ENCODE measurements around the gene MMP12.
"Not testable (repeated sequence)": the region's sequence is repeated elsewhere in the genome, so short reads cannot be mapped to it uniquely, and the experiment has no call there.

Gene MMP12

GRCh38 chr11:102874852-102875251, at the start of gene MMP12:
Gene MMP12, minus strand, starts transcription at chr11:102874982. Its CDS starts 45 bp downstream, at chr11:102874937.
- no peak for DNase-seq

GRCh38 chr11:102921587-102922220, 46.9 kb upstream of the MMP12 start:
- no peak for DNase-seq

DNA sequence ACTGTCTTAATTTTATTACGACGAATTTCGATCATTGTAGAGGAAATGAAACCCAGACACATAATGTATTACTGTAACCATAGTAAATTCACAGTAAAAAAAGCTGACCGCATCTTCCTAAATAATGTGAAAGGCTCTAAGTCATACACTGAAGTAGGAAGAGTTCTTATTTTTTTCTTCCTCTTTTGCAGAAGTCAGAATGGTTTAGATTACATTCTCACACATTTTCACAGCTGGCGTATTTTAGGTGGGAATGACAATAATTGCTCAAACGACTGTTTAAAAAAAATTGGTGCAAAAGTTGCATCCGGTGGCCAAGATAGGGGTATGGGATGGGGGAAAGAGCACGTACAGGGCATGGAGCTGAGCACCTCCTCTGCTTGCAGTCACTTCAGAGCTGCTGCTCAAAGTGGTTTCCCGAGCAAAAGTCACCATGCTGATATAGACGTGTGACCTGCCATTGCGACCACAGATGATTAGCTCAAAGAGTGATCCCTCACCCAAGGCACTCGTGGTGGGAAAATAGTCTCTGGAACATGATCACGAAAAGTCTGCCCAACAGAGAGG, 45.4 kb upstream of the MMP12 start:
- no peak for DNase-seq

DNA sequence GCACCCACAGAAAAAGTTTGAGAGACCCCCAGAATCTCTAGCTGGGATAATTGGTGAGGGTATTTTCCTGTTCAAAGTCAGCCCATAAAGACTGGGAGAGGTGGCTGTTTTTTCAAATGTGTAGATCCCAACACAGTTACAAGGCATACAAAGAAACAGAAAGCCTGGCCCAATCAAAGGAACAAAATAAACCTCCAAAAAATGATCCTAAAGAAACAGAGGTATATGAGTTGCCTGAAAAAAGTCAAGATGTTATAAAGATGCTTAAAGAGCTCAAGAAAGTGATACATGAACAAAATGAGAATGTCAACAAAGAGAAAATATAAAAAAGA, 40.2 kb upstream of the MMP12 start:
- DNase-seq, result no peak

- DNase-seq, result no peak
Measured at GRCh38 chr11:102914238-102915043, 39.7 kb upstream of the MMP12 start.

DNA sequence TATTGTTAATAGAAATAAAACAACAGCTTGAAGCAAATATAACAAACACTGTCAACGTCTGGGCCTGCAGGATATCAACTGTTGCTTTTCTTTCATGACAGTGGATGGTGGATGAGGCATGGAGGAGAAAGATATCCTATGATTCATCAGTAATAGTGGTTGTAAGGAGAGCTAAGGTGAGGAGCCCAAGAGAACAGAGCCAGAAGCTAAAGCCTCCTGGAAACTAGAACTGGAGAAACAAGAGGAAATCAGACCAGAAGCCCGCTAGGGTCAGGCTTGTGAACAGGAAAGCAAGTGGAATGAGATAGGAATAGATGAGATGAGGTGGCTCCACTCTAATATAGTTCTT, 37.7 kb upstream of the MMP12 start:
- DNase-seq, result no peak

DNA sequence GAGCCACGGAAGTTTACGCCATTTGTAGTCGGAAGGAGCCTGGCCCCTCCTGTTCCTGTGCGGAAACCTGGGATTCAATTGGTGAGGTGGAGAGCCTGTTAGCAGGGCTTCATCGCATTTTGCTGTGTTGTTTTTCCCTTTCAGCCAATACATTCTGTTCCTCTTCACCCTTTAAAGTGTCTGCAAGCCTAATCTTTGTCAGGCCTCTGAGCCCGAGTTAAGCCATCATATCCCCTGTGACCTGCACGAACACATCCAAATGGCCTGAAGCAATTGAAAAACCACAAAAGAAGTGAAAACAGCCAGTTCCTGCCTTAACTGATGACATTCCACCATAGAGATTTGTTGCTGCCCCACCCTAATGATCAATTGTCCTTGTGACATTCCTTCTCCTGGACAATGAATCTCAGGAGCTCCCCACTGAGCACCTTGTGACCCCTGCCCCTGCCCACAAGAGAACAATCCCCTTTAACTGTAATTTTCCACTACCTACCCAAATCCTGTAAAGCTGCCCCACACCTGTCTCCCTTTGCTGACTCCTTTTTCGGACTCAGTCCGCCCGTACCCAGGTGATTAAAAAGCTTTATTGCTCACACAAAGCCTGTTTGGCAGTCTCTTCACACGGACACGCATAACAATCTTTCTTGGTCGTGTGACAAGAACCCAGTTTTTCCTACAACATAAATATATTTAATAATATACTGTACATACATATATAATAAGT, 37.1 kb upstream of the MMP12 start:
- DNase-seq, result no peak

GRCh38 chr11:102905848-102906247, 31.1 kb upstream of the MMP12 start:
- DNase-seq, result not testable (repeated sequence)

DNA sequence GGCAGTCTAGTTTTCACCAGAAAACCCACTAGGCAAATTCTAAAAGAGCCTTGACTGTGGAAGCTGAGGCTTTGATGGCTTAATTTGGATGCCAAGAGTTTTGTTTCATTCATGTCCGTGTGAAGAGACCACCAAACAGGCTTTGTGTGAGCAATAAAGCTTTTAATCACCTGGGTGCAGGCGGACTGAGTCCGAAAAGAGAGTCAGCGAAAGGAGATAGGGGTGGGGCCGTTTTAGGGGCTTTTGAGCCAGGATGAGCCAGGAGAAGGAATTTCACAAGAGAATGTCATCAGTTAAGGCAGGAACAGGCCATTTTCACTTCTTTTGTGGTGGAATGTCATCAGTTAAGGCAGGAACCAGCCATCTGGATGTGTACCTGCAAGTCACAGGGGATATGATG, 29.1 kb upstream of the MMP12 start:
- DNase-seq, result not testable (repeated sequence)

DNA sequence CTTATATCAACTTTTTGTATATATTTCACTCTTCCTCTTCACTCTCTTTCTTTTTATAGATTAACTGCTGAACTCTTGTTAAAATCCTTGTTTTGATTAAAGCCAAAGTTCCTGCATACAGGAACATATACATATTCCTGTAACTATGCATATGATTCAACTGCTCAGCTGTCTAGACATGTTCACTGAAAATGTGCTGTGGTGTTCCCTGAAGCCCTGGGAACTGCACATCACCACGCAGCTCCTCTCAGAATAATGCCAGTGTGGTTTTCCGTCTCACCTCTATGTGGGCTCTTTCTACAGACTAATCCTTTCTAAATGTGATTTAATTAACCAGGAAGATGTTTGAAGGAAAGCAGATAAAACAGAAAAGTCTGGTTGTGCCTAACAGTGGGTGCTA, 25.6 kb upstream of the MMP12 start:
- no peak for DNase-seq

- DNase-seq, result no peak
Measured at GRCh38 chr11:102891736-102892135, 17.0 kb upstream of the MMP12 start.

GRCh38 chr11:102886999-102887398, 12.2 kb upstream of the MMP12 start:
- DNase-seq, result no peak

GRCh38 chr11:102883141-102883540, 8.4 kb upstream of the MMP12 start:
- no peak for DNase-seq

- DNase-seq, result no peak
Measured at GRCh38 chr11:102882389-102883024, 7.7 kb upstream of the MMP12 start.

- no peak for DNase-seq
Measured at GRCh38 chr11:102879801-102880200, 5.0 kb upstream of the MMP12 start.

DNA sequence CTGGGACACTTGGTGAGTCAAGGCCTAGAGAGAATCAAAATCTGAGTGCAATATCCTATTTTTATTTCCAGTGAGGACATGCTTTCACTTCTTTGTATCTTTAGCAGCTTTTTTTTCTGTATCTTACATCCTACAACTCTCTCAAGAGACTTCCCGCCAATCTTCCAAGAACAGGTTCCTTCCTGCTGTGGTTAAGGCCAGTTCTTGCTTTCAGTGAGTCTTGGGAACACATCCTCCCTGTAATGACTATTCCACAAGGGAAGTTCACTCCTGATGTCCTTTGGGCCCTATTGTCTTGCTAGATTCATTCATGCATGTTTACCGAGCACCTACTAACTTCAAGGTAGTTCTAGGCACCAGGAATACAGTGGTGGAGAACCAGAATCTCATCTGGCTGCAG, 3.8 kb upstream of the MMP12 start:
- DNase-seq, result no peak

- not testable (repeated sequence) for DNase-seq
Measured at GRCh38 chr11:102869354-102869964, 5.3 kb downstream of the MMP12 start.

GRCh38 chr11:102868339-102868738, 6.4 kb downstream of the MMP12 start:
- no peak for DNase-seq

- no peak for DNase-seq
Measured at GRCh38 chr11:102864724-102865123, 10.1 kb downstream of the MMP12 start.

DNA sequence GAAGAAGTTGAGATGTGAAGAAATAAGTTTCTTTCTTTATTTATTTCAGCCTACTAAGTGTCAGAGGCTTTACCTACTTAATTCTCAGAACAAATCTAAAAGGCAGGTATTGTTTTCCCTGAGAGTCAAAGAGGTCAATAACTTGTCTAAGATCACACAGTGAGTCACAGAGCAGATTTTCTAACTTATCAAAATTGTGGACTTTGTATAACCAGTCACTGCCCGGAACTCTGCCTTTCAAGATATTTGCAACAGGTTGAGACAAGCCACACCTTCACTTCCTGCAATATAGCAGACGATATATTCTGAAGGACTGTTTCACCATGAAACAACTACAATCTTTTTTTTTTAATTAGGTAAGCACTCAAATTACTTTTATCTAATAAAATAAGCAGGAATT, 20.8 kb downstream of the MMP12 start:
- DNase-seq, result no peak

DNA sequence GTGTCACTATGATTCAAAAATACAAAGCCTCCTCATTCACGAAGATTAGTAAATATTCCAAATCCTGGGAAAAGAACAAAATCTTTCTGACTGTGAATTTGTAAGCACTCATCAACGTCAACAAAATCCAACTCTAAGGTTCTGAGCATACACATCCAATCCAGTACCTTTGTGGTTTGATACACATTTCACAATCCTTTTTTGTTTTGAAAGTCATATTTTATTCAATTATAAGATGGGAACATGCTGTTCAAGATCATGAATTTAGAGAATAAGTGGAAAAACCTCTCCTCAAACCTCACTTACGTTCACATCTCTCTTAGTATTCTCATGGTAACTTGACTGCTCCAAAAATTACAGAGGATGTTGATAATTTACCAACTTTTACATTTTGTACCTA, 21.7 kb downstream of the MMP12 start:
- DNase-seq, result no peak

DNA sequence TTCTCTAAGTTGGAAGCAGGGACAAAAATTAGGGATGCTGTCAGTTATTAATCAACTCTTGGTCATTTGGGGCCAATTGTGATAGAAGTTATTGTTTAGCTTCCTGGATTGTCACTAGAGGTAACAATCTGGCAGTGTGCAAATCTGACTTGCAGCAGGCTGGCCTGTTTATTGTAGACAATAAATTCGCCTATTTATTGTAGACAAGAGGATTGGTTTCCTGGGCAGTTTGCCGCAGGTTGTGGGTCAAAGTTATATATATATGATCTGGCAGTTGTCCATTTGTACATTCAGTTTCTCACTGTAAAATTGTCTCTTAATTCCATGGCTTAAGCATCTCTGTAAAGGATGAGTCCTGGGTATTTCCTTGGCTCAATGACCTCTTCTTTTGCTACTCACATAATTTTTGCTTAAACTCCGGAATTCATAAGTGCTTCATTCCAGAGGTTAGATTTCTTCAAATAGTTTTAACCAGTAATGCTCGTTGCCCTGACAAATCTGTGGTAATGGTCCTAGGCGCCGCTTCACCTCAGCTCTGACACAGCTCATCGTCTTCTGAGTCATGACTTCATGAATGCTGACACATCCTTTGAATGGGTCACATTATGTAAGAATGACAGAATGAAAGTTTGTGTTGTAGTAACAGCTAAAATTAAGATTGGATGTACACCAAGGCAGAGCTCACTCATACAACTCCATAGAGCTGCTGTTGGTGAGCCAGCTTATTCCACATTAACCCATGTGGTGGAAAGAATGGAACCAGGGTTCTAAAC, 23.6 kb downstream of the MMP12 start:
- no peak for DNase-seq

All from NCI-H524 treated with DMSO at 0.1 percent for 48 hours (cell line).